Tongue (tissue), 2 donors: ENCODE measurements around the gene EP300. TPM values are rescaled to one million over a fixed set of nuclear protein-coding genes. Genes with fewer than 3 reads are reported as not detected.
A peak's percentile ranks its signal among the peaks of the same experiment; 100 is the strongest.
"Not testable (repeated sequence)": the region's sequence is repeated elsewhere in the genome, so short reads cannot be mapped to it uniquely, and the experiment has no call there.

Experiments used
- DNase-seq: peaks from one replicate; pipeline ENCODE4 v3.0.0-alpha.2; 2015
- total RNA-seq: library from RNA; depleted of rRNA; stranded (reverse); fragments of >200 nt; gene quantifications from one replicate; pipeline ENCODE4 v1.2.3, GENCODE V29; 2014

Gene EP300
- total RNA-seq: 64.4 TPM

GRCh38 chr22:41092023-41092817 lies at the start of gene EP300:
Gene EP300 (plus strand): TSS chr22:41092592. CDS start chr22:41093005, 413 bp downstream.
- DNase-seq: peak; percentile 93

GRCh38 chr22:41043722-41044121 lies 48.7 kb upstream of the EP300 start:
- no peak for DNase-seq

GRCh38 chr22:41045575-41045974 lies 46.8 kb upstream of the EP300 start:
- DNase-seq: not testable (repeated sequence)

GRCh38 chr22:41047801-41048211 lies 44.6 kb upstream of the EP300 start:
- no peak for DNase-seq

GRCh38 chr22:41048345-41048744 lies 44.0 kb upstream of the EP300 start:
- not testable (repeated sequence) for DNase-seq

- DNase-seq: peak; percentile 85
Measured at GRCh38 chr22:41048791-41049717, 43.3 kb upstream of the EP300 start.

GRCh38 chr22:41049795-41050194 lies 42.6 kb upstream of the EP300 start:
- DNase-seq: not testable (repeated sequence)

GRCh38 chr22:41050883-41051282 lies 41.5 kb upstream of the EP300 start:
- DNase-seq: no peak

GRCh38 chr22:41052661-41053490 lies 39.5 kb upstream of the EP300 start:
- DNase-seq: peak; percentile 14

GRCh38 chr22:41057076-41057475 lies 35.3 kb upstream of the EP300 start:
- DNase-seq: no peak

GRCh38 chr22:41062146-41062545 lies 30.2 kb upstream of the EP300 start:
- no peak for DNase-seq

- not testable (repeated sequence) for DNase-seq
Measured at GRCh38 chr22:41064326-41064725, 28.1 kb upstream of the EP300 start.

GRCh38 chr22:41066341-41066740 lies 26.1 kb upstream of the EP300 start:
- not testable (repeated sequence) for DNase-seq

GRCh38 chr22:41067968-41068367 lies 24.4 kb upstream of the EP300 start:
- not testable (repeated sequence) for DNase-seq

GRCh38 chr22:41070665-41071331 lies 21.6 kb upstream of the EP300 start:
- DNase-seq: no peak

GRCh38 chr22:41074061-41074460 lies 18.3 kb upstream of the EP300 start:
- no peak for DNase-seq

- no peak for DNase-seq
Measured at GRCh38 chr22:41074466-41074865, 17.9 kb upstream of the EP300 start.

GRCh38 chr22:41074941-41075710 lies 17.3 kb upstream of the EP300 start:
- DNase-seq: no peak

- DNase-seq: no peak
Measured at GRCh38 chr22:41075946-41076345, 16.4 kb upstream of the EP300 start.

- DNase-seq: no peak
Measured at GRCh38 chr22:41076857-41077256, 15.5 kb upstream of the EP300 start.

GRCh38 chr22:41078931-41079330 lies 13.5 kb upstream of the EP300 start:
- no peak for DNase-seq
